ENCODE measurements around the gene COL25A1.
"Not testable (repeated sequence)": the region's sequence is repeated elsewhere in the genome, so short reads cannot be mapped to it uniquely, and the experiment has no call there.

The COL25A1 gene

GRCh38 chr4:109032671-109033070 lies 269.8 kb downstream of the COL25A1 start:
- no peak for TF ChIP-seq CTCF (IDR thresholded peaks at IDR 0.05; ENCODE audit: low read depth, low read length)
- H3K4me3 ChIP-seq (ENCODE audit: low read depth, low read length), result no peak overlapping the region

- no peak for TF ChIP-seq CTCF (IDR thresholded peaks at IDR 0.05; ENCODE audit: low read depth, low read length)
- no peak overlapping the region for H3K4me3 ChIP-seq (ENCODE audit: low read depth, low read length)
Observed at GRCh38 chr4:109029987-109030386, 272.5 kb downstream of the COL25A1 start.

- no peak overlapping the region for H3K4me3 ChIP-seq (ENCODE audit: low read depth, low read length)
- TF ChIP-seq CTCF (IDR thresholded peaks at IDR 0.05; ENCODE audit: low read depth, low read length), result no peak
Observed at GRCh38 chr4:109027016-109027500, 275.4 kb downstream of the COL25A1 start.

GRCh38 chr4:109026588-109026987 lies 275.9 kb downstream of the COL25A1 start:
- TF ChIP-seq CTCF (IDR thresholded peaks at IDR 0.05; ENCODE audit: low read depth, low read length), result no peak
- no peak overlapping the region for H3K4me3 ChIP-seq (ENCODE audit: low read depth, low read length)

GRCh38 chr4:109025471-109026076 lies 276.9 kb downstream of the COL25A1 start:
- TF ChIP-seq CTCF (IDR thresholded peaks at IDR 0.05; ENCODE audit: low read depth, low read length), result no peak

GRCh38 chr4:109022961-109023360 lies 279.5 kb downstream of the COL25A1 start:
- TF ChIP-seq CTCF (IDR thresholded peaks at IDR 0.05; ENCODE audit: low read depth, low read length), result no peak
- no peak overlapping the region for H3K4me3 ChIP-seq (ENCODE audit: low read depth, low read length)

More at GRCh38 chr4:109025471-109026076, 276.9 kb downstream of the COL25A1 start:
- H3K4me3 ChIP-seq (ENCODE audit: low read depth, low read length), result no peak overlapping the region

GRCh38 chr4:109021630-109022029 lies 280.8 kb downstream of the COL25A1 start:
- not testable (repeated sequence) for H3K4me3 ChIP-seq (ENCODE audit: low read depth, low read length)

- TF ChIP-seq CTCF (IDR thresholded peaks at IDR 0.05; ENCODE audit: low read depth, low read length), result no peak
- no peak overlapping the region for H3K4me3 ChIP-seq (ENCODE audit: low read depth, low read length)
Observed at GRCh38 chr4:109020861-109021260, 281.6 kb downstream of the COL25A1 start.
